Right atrium auricular region (tissue), 2 donors: Measurements from ENCODE around the gene NLRC3. TPM values are rescaled to one million over a fixed set of nuclear protein-coding genes. Genes with fewer than 3 reads are reported as not detected.

ENCODE experiments used
- DNase-seq: peaks from one replicate; pipeline ENCODE4 v3.0.0-alpha.2; 2019; ENCODE audit warnings: low spot score
- H3K27ac ChIP-seq, 2 donors: fragments of 200-600 bp; sonication (generic); 1 replicate in 1 of 2; 2 replicates in 1 of 2; pipeline ENCODE4 v1.5.1; 2016 to 2019
- H3K27me3 ChIP-seq, 2 donors: fragments of 200-600 bp; sonication (generic); one replicate each; pipeline versions ENCODE4 v1.5.1 to v1.6.0; 2017 to 2019
- H3K36me3 ChIP-seq: fragments of 200-600 bp; sonication (generic); one replicate; pipeline ENCODE4 v1.5.1; 2016
- H3K4me1 ChIP-seq, 2 donors: fragments of 200-600 bp; sonication (generic); one replicate each; pipeline versions ENCODE4 v1.5.1 to v1.6.0; 2017 to 2019
- H3K4me3 ChIP-seq, 2 donors: fragments of 200-600 bp; sonication (generic); 1 replicate in 1 of 2; 2 replicates in 1 of 2; pipeline ENCODE4 v1.5.1; 2017 to 2019; ENCODE audit warnings: mild to moderate bottlenecking in 1 of 2, moderate library complexity in 1 of 2
- H3K9me3 ChIP-seq, 2 donors: fragments of 200-600 bp; sonication (generic); one replicate each; pipeline ENCODE4 v1.5.1; 2019
- CTCF ChIP-seq, 2 donors: fragments of 200-600 bp; sonication (generic); IDR thresholded peaks; one replicate each; pipeline ENCODE4 v1.5.1; 2019; ENCODE audit warnings: antibody characterized with exemption in 2 of 2
- total RNA-seq, 2 donors: library from RNA; depleted of rRNA; stranded (reverse); fragments of >200 nt; gene quantifications; one replicate each; pipeline ENCODE4 v1.1.0, GENCODE V29; 2016

The NLRC3 gene
- total RNA-seq, 2 donors from 2014 or later: 0.85 to 1.1 TPM

DNA sequence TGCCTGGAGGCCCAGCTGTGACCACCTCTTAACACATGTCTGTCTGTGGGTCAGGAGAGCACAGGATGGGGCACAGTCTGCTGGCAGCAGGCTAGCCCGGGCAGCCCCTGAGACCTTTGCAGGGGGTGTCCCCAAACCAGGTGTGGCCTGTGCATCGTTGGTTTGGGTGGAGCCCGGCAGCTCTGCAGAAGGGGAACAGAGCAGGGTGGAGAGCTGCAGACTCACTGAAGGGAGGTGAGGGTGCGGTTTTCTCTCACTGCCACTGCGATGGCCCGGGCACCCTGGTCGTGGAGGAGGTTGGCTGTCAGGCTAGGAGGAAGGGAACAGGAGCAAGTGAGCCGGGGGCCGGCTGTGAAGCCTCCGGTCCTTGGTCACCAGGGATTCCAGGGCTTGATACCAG is 28.8 kb downstream of the NLRC3 start:
- Histone ChIP-seq H3K4me1 (peaks cover 0 to 16% of the 10 kb centered on the region in 2 donors), H3K27ac (peak overlapping the region in 1 of 2 donors; percentile 41), H3K27me3 (no peaks in the 10 kb centered on the region), H3K4me3 (no peak overlapping the region), H3K36me3 (no peaks in the 10 kb centered on the region), H3K9me3 (no peaks in the 10 kb centered on the region)
- no peak for DNase-seq
- no peak for TF ChIP-seq CTCF (IDR thresholded peaks at IDR 0.05)

- Histone ChIP-seq H3K27ac (peak overlapping the region; percentile 50 to 63), H3K4me1 (peaks cover 0 to 16% of the 10 kb centered on the region in 2 donors), H3K27me3 (no peaks in the 10 kb centered on the region), H3K36me3 (no peaks in the 10 kb centered on the region), H3K9me3 (no peaks in the 10 kb centered on the region), H3K4me3 (no peak overlapping the region)
- DNase-seq: no peak
- no peak for TF ChIP-seq CTCF (IDR thresholded peaks at IDR 0.05)
Measured at GRCh38 chr16:3546986-3547682, 30.1 kb downstream of the NLRC3 start.

GRCh38 chr16:3542601-3543373 is 34.4 kb downstream of the NLRC3 start:
- Histone ChIP-seq H3K4me1 (peaks cover 0 to 6% of the 10 kb centered on the region in 2 donors), H3K36me3 (peaks cover 4% of the 10 kb centered on the region), H3K9me3 (no peaks in the 10 kb centered on the region), H3K27me3 (no peaks in the 10 kb centered on the region), H3K27ac (no peak overlapping the region), H3K4me3 (no peak overlapping the region)
- no peak for DNase-seq
- TF ChIP-seq CTCF (IDR thresholded peaks at IDR 0.05): no peak

- H3K4me1 ChIP-seq: no peaks in the 10 kb centered on the region
- no peak overlapping the region for H3K27ac ChIP-seq
- peaks cover 4% of the 10 kb centered on the region for H3K36me3 ChIP-seq
- H3K4me3 ChIP-seq: no peak overlapping the region
- H3K27me3 ChIP-seq: no peaks in the 10 kb centered on the region
- H3K9me3 ChIP-seq: no peaks in the 10 kb centered on the region
- TF ChIP-seq CTCF (IDR thresholded peaks at IDR 0.05): no peak
- no peak for DNase-seq
Measured at GRCh38 chr16:3541527-3542155, 35.6 kb downstream of the NLRC3 start.

GRCh38 chr16:3538222-3538621 is 39.0 kb downstream of the NLRC3 start:
- Histone ChIP-seq H3K36me3 (peaks cover 11% of the 10 kb centered on the region), H3K4me1 (no peaks in the 10 kb centered on the region), H3K27ac (no peak overlapping the region), H3K9me3 (no peaks in the 10 kb centered on the region), H3K4me3 (no peak overlapping the region), H3K27me3 (no peaks in the 10 kb centered on the region)
- no peak for TF ChIP-seq CTCF (IDR thresholded peaks at IDR 0.05)
- no peak for DNase-seq
